NB4 (cell line): ENCODE data around the gene DAGLA.

Experiments
- POLR2A ChIP-seq: IDR thresholded peaks from 2 replicates; pipeline ENCODE4 v1.6.1; 2011; ENCODE audit warnings: mild to moderate bottlenecking; ENCODE audit not compliant: insufficient read length; ENCODE audit errors: extremely low read depth
- TF ChIP-seq, protein P1 (sequence below): IDR thresholded peaks from one replicate; pipeline ENCODE4 v1.5.1; 2012; ENCODE audit warnings: low read depth, low read length

DNA sequence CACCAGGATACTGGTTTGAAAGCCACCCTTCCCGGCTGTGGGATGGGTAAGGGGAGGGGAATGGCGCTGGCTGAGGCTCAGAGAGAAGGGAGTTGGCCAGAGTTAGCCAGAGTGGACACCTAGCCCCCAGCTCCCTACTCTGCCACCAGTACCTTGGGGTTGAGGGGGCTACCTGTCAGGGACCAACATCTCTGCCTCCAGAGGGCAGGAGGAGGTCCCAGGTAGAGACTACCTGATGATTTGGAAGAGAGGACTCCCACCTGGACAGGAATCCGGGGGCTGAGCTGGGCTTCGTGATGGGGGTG is 75.9 kb downstream of the DAGLA start:
- TF ChIP-seq POLR2A: no peak
- TF ChIP-seq, protein P1, sequence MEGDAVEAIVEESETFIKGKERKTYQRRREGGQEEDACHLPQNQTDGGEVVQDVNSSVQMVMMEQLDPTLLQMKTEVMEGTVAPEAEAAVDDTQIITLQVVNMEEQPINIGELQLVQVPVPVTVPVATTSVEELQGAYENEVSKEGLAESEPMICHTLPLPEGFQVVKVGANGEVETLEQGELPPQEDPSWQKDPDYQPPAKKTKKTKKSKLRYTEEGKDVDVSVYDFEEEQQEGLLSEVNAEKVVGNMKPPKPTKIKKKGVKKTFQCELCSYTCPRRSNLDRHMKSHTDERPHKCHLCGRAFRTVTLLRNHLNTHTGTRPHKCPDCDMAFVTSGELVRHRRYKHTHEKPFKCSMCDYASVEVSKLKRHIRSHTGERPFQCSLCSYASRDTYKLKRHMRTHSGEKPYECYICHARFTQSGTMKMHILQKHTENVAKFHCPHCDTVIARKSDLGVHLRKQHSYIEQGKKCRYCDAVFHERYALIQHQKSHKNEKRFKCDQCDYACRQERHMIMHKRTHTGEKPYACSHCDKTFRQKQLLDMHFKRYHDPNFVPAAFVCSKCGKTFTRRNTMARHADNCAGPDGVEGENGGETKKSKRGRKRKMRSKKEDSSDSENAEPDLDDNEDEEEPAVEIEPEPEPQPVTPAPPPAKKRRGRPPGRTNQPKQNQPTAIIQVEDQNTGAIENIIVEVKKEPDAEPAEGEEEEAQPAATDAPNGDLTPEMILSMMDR: no peak
